ENCODE data around the gene MAN1B1.

Gene MAN1B1

DNA sequence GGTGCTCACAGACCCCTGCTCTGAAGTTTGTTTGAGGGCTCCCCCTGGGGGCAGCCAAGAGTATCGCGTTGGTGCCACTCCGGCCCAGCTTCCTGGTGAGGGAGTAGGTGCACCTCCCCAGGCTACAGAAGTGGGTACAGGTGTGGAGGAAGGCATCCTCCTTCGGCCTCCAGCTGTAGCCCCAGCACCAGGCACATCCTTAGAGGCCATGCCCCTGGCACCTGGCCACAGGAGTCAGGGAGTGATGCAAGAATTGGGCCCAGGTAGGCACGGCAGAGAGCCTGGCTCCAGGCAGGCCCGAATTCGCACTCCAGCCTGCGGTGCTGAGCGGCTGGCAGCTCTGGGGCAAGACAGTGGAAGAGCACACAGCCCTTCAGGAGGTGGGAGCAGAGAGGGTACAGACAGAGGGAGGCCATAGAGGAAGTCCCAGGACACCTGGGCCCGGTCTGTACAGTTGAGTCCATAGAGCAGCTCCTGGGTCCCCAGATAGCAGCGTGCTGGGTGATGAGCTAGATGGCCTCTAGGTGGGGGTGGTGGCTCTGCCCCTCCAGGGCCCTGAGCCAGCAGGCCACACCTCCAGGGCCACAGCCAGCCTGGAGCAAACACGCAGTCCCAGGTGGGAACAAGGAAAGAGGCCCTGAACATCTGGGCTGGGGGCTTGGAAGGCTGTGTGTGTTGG lies 18.8 kb upstream of the MAN1B1 start:
- in situ Hi-C loops (cut with MboI; ENCODE audit: low sequenced_read_pairs) = no loop called here

- in situ Hi-C loops (cut with MboI; ENCODE audit: low sequenced_read_pairs) = no loop called here
Observed at GRCh38 chr9:137068539-137069507, 18.0 kb upstream of the MAN1B1 start.

DNA sequence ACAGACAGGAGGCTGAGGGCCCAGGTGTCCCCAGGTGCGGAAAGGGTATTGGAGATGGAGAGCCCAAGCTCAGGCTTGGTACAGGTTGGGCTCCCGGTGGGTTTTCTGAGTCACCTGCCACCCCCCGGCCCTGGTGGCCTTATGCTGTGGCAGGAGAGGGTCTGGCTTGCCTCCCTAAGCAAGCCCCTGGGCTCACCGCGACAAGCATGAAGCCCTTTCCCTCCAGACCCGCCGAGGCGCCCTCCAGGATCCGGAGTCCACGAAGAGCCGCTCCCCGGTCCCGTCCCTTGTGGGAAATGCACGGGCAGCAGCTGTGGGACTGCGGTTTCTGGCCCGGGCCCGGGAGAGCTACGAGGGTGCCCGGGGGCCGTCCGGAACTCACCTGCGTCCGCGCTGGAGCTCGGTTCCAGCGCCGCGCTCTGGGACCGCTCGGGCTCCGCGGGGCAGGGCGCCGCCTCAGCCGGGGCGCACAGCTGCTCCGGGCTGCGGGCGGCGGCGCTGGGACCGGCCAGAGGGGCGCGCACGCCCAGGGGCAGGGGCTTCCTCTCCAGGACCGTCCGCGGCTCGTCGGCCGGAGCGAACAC lies 17.2 kb upstream of the MAN1B1 start:
- in situ Hi-C loops (cut with MboI; ENCODE audit: low sequenced_read_pairs) = no loop called here

GRCh38 chr9:137070201-137070905 lies 16.4 kb upstream of the MAN1B1 start, which contains the start of gene SAPCD2:
Gene SAPCD2 (minus strand): TSS chr9:137070557. CDS start chr9:137070460, 97 bp downstream.
- in situ Hi-C loops (cut with MboI; ENCODE audit: low sequenced_read_pairs) = no loop called here

- in situ Hi-C loops (cut with MboI; ENCODE audit: low sequenced_read_pairs) = no loop called here
Observed at GRCh38 chr9:137070906-137071275, 15.9 kb upstream of the MAN1B1 start.

DNA sequence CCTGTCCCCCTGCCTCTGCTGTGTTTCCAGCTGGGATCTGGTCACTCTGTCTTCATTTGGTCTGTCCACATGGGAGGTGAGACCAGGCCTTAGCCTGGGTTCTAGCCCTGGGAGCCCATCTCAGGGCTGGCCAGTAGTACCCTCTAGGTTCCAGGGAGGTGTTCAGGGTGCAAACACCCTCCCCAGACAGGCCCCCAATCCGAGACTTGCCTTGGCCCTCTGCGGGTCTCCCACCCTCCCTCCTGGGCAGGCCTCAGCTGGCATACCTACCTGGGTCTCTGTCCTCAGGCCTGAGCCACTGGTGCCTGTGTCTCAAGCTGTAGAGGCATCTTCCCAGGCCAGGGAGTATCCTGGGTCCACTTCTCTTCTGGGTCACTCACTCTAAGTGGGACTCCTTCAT lies 15.5 kb upstream of the MAN1B1 start:
- in situ Hi-C loops (cut with MboI; ENCODE audit: low sequenced_read_pairs) = no loop called here

DNA sequence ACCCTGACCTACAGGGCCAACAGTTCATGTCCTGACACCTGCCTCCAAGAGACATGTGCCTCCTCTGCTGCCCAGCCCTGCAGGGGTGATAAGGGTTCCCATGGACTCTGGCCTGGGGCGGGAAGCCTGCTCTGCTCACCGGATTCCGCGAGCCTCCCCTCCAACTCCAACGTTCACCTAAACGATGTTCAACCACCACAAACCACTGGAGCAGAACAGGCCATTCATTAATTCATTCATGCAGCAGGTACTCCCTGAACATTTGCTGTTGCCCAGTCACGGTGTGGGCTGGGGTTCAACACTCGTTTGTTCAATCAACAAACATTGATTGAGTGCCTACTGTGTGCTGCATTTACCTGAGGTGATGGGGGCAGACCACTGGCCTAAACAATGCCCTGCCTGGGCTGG lies 12.8 kb upstream of the MAN1B1 start:
- in situ Hi-C loops (cut with MboI; ENCODE audit: low sequenced_read_pairs) = no loop called here

DNA sequence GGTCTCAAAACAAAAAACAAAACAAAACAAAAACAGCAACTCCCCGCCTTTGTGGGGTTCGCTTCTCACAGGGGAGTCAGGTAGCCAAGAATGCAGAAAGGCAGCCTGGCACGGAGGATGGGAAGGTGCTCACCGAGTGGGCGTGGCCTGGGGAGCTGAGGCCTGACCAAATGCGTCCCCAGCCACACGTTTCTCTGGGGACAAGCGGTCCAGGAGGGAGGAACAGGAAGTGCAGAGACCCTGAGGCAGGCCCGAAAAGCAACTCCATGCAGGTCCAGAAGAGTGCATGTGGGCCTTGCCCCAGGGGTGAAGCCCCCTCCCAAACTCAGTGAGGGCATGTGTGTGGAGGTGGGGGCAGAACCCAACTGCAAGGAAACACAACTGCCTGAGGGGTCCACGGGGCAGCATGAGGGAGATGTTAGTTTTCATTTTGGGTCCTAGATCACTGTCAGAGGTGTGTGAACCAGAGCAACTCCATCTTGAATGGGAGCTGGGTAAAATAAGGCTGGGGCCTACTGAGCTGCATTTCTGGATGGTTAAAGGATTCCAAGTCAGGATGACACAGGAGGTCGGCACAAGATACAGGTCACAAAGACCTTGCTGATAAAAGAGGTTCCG lies 12.0 kb upstream of the MAN1B1 start:
- in situ Hi-C loops (cut with MboI; ENCODE audit: low sequenced_read_pairs) = no loop called here

DNA sequence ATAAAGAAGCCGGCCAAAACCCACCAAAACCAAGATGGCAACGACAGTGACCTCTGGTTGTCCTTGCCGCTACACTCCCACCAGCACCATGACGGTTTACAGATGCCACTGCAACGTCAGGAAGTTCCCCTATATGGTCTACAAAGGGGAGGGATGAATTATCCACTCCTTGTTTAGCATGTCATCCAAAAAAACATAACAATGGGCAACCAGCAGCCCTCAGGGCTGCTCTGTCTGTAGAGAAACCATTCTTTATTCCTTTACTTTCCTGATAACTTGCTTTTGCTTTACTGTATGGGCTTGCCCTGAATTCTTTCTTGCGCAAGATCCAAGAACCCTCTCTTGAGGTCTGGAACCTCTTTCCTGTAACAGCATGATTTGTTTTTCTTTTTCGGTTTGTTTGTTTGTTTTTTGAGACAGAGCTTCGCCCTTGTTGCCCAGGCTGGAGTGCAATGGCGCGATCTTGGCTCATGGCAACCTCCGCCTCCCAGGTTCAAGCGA lies 11.5 kb upstream of the MAN1B1 start:
- in situ Hi-C loops (cut with MboI; ENCODE audit: low sequenced_read_pairs) = no loop called here

- in situ Hi-C loops (cut with MboI; ENCODE audit: low sequenced_read_pairs) = no loop called here
Observed at GRCh38 chr9:137076636-137077009, 10.2 kb upstream of the MAN1B1 start.

GRCh38 chr9:137077010-137077747 lies 9.6 kb upstream of the MAN1B1 start, which contains the start of gene UAP1L1:
Gene UAP1L1 (plus strand): TSS chr9:137077517. CDS start chr9:137077533, 16 bp downstream.
- in situ Hi-C loops (cut with MboI; ENCODE audit: low sequenced_read_pairs) = no loop called here

- in situ Hi-C loops (cut with MboI; ENCODE audit: low sequenced_read_pairs) = no loop called here
Observed at GRCh38 chr9:137077758-137078693, 8.8 kb upstream of the MAN1B1 start.

DNA sequence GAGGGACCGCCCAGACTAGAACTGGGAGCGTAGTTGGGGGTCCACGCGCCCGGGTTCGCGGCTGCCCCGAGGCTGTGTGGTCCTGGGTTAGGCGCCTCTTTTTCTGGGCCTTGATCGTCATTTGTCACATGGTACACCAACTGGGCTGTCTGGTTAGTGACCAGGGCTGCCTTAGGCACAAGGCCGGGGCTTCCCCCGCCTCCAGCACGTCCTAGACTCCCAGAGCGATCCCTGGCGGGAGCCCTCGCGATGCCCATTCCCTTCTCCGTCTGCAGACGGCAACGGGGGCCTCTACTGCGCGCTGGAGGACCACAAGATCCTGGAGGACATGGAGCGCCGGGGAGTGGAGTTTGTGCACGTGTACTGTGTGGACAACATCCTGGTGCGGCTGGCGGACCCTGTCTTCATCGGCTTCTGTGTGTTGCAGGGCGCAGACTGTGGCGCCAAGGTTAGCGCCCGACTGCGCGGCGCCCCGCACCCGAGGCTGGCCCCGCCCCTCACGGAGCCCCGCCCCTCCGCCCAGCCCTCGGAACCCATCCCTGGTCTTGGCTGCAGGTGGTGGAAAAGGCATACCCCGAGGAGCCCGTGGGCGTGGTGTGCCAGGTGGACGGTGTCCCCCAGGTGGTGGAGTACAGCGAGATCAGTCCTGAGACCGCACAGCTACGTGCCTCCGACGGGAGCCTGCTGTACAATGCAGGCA lies 7.9 kb upstream of the MAN1B1 start:
- in situ Hi-C loops (cut with MboI; ENCODE audit: low sequenced_read_pairs) = no loop called here

DNA sequence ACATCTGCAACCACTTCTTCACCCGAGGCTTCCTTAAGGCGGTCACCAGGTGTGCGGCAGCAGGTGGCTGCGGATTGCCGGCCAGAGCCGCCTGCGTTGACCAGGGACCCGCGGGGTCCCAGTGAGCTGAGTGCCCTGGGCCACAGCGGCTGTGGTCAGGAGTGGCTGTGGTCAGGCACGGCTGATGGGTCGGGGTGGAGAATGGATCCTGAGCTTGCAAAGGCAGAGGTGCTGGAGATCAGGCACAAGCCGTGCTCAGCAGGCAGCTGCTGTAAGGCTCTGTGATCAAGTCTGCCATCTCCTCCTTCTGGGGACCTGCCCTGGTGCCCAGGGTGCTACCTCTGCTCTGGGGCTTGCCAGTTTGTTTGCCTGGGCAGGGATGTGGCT lies 7.4 kb upstream of the MAN1B1 start:
- in situ Hi-C loops (cut with MboI; ENCODE audit: low sequenced_read_pairs) = no loop called here

- in situ Hi-C loops (cut with MboI; ENCODE audit: low sequenced_read_pairs) = no loop called here
Observed at GRCh38 chr9:137080260-137081122, 6.3 kb upstream of the MAN1B1 start.

DNA sequence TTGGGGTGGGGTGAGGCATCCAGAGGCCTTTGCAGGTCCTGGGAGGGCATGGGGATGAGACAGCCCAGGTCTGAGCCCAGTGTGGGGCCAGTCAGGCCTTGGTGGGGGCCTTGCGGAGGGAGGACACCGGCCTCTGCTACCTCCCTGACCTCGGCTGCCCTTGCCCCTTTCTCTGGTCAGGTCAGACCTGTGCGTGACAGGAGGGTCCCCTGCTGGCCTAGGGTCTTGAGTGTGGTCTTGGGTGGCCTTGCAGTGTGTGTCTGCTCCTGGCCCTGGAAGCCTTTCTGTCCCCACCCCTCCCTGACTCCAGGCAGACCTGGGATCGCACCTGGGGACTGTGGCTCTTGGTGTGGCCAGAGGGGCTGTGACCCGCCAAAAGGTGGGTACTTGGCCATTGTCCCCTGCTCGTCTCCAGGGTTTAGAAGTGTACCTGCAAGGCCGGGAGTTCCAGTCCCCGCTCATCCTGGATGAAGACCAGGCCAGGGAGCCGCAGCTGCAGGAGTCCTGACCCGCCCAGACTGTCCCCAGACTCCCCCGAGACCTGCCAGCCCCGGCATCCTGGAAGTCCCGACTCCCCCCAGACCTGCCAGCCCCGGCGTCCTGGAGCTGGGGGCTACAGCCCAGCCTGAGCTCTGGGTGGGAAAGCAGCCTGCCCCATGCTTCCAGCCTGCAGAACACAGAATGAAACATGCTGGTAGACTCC lies 4.4 kb upstream of the MAN1B1 start:
- in situ Hi-C loops (cut with MboI; ENCODE audit: low sequenced_read_pairs) = no loop called here

DNA sequence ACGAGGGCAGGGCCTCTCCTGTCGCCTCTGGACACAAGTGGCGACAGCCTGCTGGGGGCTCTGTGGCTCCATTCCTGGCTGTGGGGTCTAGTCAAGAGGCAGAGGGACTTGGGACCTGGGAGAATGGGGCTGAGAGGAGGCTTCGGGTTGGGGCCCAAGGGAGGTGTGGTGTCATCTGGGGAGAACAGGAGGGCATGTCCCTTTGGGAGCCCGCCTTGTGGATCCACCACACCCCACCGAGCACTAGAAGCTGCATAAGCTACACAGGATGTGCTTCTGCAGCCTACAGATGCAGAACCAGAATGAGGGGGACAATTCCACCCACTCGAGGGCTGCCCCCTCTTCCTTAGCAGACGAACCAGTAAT lies 3.9 kb upstream of the MAN1B1 start:
- in situ Hi-C loops (cut with MboI; ENCODE audit: low sequenced_read_pairs) = no loop called here
